GM12878 (cell line): Measurements from ENCODE around the gene HTR4. TPM values are rescaled to one million over a fixed set of nuclear protein-coding genes. Genes with fewer than 3 reads are reported as not detected.

Source experiments
- ATAC-seq: fragments of 200-7000 bp; cut with Tn5 transposase; 3 replicates; pipeline ENCODE4 v1.9.1; 2020; ENCODE audit warnings: mild to moderate bottlenecking, moderate library complexity
- BruUV-seq: library from RNA; stranded (reverse); fragments of 400-500 nt; replicated peaks from 2 replicates; lab custom pipeline; 2021; lab: Mats Ljungman, UMichigan
- CTCF ChIA-PET: fragments of 300-600 bp; sonication (Branson Sonifier 250); formaldehyde crosslinking; extraction: SDS; loops from one replicate; lab custom pipeline; 2021; ENCODE audit warnings: inconsistent platforms; lab: Yijun Ruan, JAX
- POLR2A ChIA-PET: fragments of 350-600 bp; formaldehyde crosslinking; extraction: SDS; loops from one replicate; lab custom pipeline; 2021; ENCODE audit warnings: inconsistent platforms; lab: Charles Lee
- RAD21 ChIA-PET: fragments of 300-600 bp; sonication (Branson Sonifier 250); formaldehyde crosslinking; loops from one replicate; lab custom pipeline; 2023; ENCODE audit warnings: antibody characterized with exemption; ENCODE audit not compliant: unreplicated experiment; lab: Charles Lee
- SMC1A ChIA-PET: fragments of 300-600 bp; sonication (Branson Sonifier 250); formaldehyde crosslinking; loops from one replicate; lab custom pipeline; 2023; ENCODE audit not compliant: unreplicated experiment, uncharacterized antibody; lab: Charles Lee
- DNase-seq: peaks from one replicate; pipeline ENCODE4 v3.0.0-alpha.2; 2011; ENCODE audit warnings: low read depth, low spot score
- FAIRE-seq: peaks from 3 replicates; lab custom pipeline; 2011; peaks lifted over from hg19 to GRCh38; lab: Jason Lieb, UNC
- H2AFZ ChIP-seq: 2 replicates; pipeline ENCODE4 v1.6.0; 2011; ENCODE audit warnings: low read depth, low read length, control low read depth; ENCODE audit not compliant: control insufficient read depth
- H3K27ac ChIP-seq: 2 replicates; pipeline ENCODE4 v1.5.1; 2011; ENCODE audit warnings: control low read depth; ENCODE audit not compliant: control insufficient read depth, insufficient read depth
- H3K27me3 ChIP-seq, 2 experiments: replicated peaks in 1 of 2; 2 replicates each; pipeline versions ENCODE4 v1.6.0 to v1.6.1; 2011; ENCODE audit warnings: low read length in 1 of 2; ENCODE audit not compliant: control insufficient read depth in 2 of 2, insufficient read depth in 2 of 2
- H3K36me3 ChIP-seq, 2 experiments: 2 replicates each; pipeline ENCODE4 v1.5.1; 2011; ENCODE audit warnings: low read length in 1 of 2; ENCODE audit not compliant: control insufficient read depth in 2 of 2, insufficient read depth in 2 of 2
- H3K4me1 ChIP-seq: 2 replicates; pipeline ENCODE4 v1.6.1; 2011; ENCODE audit warnings: mild to moderate bottlenecking, low read length, moderate library complexity, mixed read lengths; ENCODE audit not compliant: control insufficient read depth, insufficient read depth
- H3K4me2 ChIP-seq: 2 replicates; pipeline ENCODE4 v1.6.0; 2011; ENCODE audit warnings: control low read depth; ENCODE audit not compliant: control insufficient read depth, insufficient read depth
- H3K4me3 ChIP-seq: fragments of 200-600 bp; sonication (generic); 2 replicates; pipeline ENCODE4 v1.5.1; 2016
- H3K79me2 ChIP-seq: 2 replicates; pipeline ENCODE4 v1.6.0; 2011; ENCODE audit warnings: low read length; ENCODE audit not compliant: control insufficient read depth, insufficient read depth
- H3K9ac ChIP-seq: 2 replicates; pipeline ENCODE4 v1.8.0; 2011; ENCODE audit warnings: low read length, control low read depth, mixed read lengths; ENCODE audit not compliant: control insufficient read depth, insufficient read depth
- H3K9me3 ChIP-seq: replicated peaks from 3 replicates; pipeline ENCODE4 v1.5.1; 2011; ENCODE audit warnings: mild to moderate bottlenecking, low read length; ENCODE audit not compliant: control insufficient read depth, insufficient read depth
- H4K20me1 ChIP-seq: 2 replicates; pipeline ENCODE4 v1.6.0; 2011; ENCODE audit not compliant: control insufficient read depth, insufficient read depth
- BMI1 ChIP-seq: fragments of 450-650 bp; IDR thresholded peaks from 2 replicates; pipeline ENCODE4 v1.6.1; 2016; ENCODE audit warnings: mild to moderate bottlenecking, moderate library complexity, borderline replicate concordance
- CBFB ChIP-seq: IDR thresholded peaks from 2 replicates; pipeline ENCODE4 v1.6.1; 2016; ENCODE audit warnings: antibody characterized with exemption, low read depth
- NR2C1 ChIP-seq: fragments of 450-650 bp; IDR thresholded peaks from 2 replicates; pipeline ENCODE4 v1.6.1; 2017; ENCODE audit warnings: antibody characterized with exemption, mild to moderate bottlenecking, moderate library complexity
- POLR2AphosphoS2 ChIP-seq: IDR thresholded peaks from 2 replicates; pipeline ENCODE4 v1.6.1; 2011; ENCODE audit warnings: low read depth, mild to moderate bottlenecking, low read length, improper control_type of control experiment, moderate library complexity
- RB1 ChIP-seq: fragments of 450-650 bp; formaldehyde crosslinking; IDR thresholded peaks from 2 replicates; pipeline ENCODE4 v1.6.1; 2017; ENCODE audit warnings: mild to moderate bottlenecking, borderline replicate concordance
- SMARCA5 ChIP-seq: fragments of 450-650 bp; IDR thresholded peaks from 2 replicates; pipeline ENCODE4 v1.6.1; 2017; ENCODE audit warnings: mild to moderate bottlenecking
- TCF12 ChIP-seq: IDR thresholded peaks from 2 replicates; pipeline ENCODE4 v1.6.1; 2011; ENCODE audit warnings: low read depth, mild to moderate bottlenecking, low read length
- ZNF217 ChIP-seq: fragments of 450-650 bp; IDR thresholded peaks from 2 replicates; pipeline ENCODE4 v1.6.1; 2017; ENCODE audit warnings: antibody characterized with exemption, mild to moderate bottlenecking
- ZNF24 ChIP-seq: fragments of 450-650 bp; IDR thresholded peaks from 2 replicates; pipeline ENCODE4 v1.6.1; 2017; ENCODE audit warnings: antibody characterized with exemption, mild to moderate bottlenecking
- WGBS: methylation state at CpG from one replicate; pipeline ENCODE4 v1.1.6; 2016; ENCODE audit warnings: low lambda C conversion rate; ENCODE audit not compliant: insufficient replicate concordance, insufficient coverage; ENCODE audit errors: missing lambda C conversion rate; 5-methylcytosine and 5-hydroxymethylcytosine counted together
- in situ Hi-C: fragments of 300-500 bp; cut with MboI; formaldehyde crosslinking; loops from 9 replicates; pipeline ENCODE4 v1.14.3; 2018; ENCODE audit warnings: mixed read lengths
- intact Hi-C: fragments of 100-400 bp; cut with micrococcal nuclease; formaldehyde crosslinking; loops from one replicate; pipeline ENCODE4 v1.14.2; 2022; ENCODE audit not compliant: unreplicated experiment
- polyA plus RNA-seq, 11 experiments: library from polyadenylated mRNA; depleted of rRNA in 4 of 11; unstranded in 6 of 11; stranded (reverse) in 5 of 11; fragments of >200 nt; fragmentation: Nextera tagmentation in 4 of 11; fragmentation: Illumina TruSeq in 1 of 11; extraction: Ambion mirVana in 4 of 11; extraction: Trizol in 1 of 11; gene quantifications; 1 replicate in 1 of 11; 2 replicates in 10 of 11; pipeline versions ENCODE4 v1.2.1 to v1.2.3, GENCODE V29; 2011 to 2016; ENCODE audit warnings: inconsistent platforms in 2 of 11, missing spikeins in 2 of 11, low read depth in 1 of 11
- total RNA-seq, 4 experiments: library from RNA; depleted of rRNA in 3 of 4; stranded (reverse); fragments of >200 nt in 3 of 4; fragmentation: Illumina TruSeq in 1 of 4; extraction: Trizol in 1 of 4; gene quantifications; 2 replicates each; pipeline versions ENCODE4 v1.2.1 to v1.2.3, GENCODE V29; 2013 to 2021
- TF ChIP-seq, protein P1 (sequence below): fragments of 450-650 bp; formaldehyde crosslinking; IDR thresholded peaks from 2 replicates; pipeline ENCODE4 v1.4.0; 2020; ENCODE audit warnings: mild to moderate bottlenecking, moderate library complexity

Gene HTR4
- total and polyA plus RNA-seq, 10 of the 15 experiments (the other 5 are each of a cell fraction or from before 2014, with no cell fraction given), result not detected

DNA sequence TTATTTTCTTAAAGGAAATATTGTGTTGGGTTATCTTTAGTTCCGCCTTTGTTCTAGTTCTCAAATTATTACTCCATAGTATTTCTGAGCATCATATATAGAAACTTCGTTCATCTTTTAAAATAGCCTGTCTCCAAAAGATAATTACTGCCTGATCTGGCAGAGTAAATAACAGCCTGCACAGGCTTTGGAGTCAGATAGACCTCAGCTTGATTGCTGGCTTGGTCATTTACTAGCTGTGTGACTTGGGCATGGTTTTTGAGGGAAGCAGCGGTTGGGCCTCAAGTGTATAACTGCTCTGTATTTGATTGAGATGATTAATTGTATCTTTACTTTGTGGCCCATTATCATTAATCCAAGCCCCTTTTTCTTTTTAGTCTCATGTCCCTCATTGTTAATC is 220.5 kb downstream of the HTR4 start:
- DNase-seq, result no peak
- Histone ChIP-seq H2AFZ (no peak overlapping the region), H3K27ac (no peak overlapping the region), H3K9ac (no peak overlapping the region), H3K27me3 (no peaks in the 10 kb centered on the region), H3K9me3 (no peaks in the 10 kb centered on the region), H3K4me1 (no peaks in the 10 kb centered on the region), H3K36me3 (peaks cover 0 to 9% of the 10 kb centered on the region in 2 experiments; a peak in 2 of 4 replicates), H4K20me1 (no peaks in the 10 kb centered on the region), H3K4me3 (no peak overlapping the region), H3K79me2 (no peaks in the 10 kb centered on the region), H3K4me2 (no peak overlapping the region)
- ChIA-PET POLR2A (no interaction called here), SMC1A (no interaction called here), RAD21 (no interaction called here), CTCF (no interaction called here)
- no peak for ATAC-seq
- in situ Hi-C loops (no loop called here), intact Hi-C loops (no loop called here)
- FAIRE-seq, result no peak
- no TSS peak for BruUV-seq
- WGBS, result 99% methylated on average over 3 of the region's 3 CpGs
- TF ChIP-seq POLR2AphosphoS2 (no peak), SMARCA5 (no peak), NR2C1 (no peak), BMI1 (no peak), ZNF217 (no peak), ZNF24 (no peak), CBFB (no peak), RB1 (no peak), TCF12 (no peak)
- TF ChIP-seq, protein P1, sequence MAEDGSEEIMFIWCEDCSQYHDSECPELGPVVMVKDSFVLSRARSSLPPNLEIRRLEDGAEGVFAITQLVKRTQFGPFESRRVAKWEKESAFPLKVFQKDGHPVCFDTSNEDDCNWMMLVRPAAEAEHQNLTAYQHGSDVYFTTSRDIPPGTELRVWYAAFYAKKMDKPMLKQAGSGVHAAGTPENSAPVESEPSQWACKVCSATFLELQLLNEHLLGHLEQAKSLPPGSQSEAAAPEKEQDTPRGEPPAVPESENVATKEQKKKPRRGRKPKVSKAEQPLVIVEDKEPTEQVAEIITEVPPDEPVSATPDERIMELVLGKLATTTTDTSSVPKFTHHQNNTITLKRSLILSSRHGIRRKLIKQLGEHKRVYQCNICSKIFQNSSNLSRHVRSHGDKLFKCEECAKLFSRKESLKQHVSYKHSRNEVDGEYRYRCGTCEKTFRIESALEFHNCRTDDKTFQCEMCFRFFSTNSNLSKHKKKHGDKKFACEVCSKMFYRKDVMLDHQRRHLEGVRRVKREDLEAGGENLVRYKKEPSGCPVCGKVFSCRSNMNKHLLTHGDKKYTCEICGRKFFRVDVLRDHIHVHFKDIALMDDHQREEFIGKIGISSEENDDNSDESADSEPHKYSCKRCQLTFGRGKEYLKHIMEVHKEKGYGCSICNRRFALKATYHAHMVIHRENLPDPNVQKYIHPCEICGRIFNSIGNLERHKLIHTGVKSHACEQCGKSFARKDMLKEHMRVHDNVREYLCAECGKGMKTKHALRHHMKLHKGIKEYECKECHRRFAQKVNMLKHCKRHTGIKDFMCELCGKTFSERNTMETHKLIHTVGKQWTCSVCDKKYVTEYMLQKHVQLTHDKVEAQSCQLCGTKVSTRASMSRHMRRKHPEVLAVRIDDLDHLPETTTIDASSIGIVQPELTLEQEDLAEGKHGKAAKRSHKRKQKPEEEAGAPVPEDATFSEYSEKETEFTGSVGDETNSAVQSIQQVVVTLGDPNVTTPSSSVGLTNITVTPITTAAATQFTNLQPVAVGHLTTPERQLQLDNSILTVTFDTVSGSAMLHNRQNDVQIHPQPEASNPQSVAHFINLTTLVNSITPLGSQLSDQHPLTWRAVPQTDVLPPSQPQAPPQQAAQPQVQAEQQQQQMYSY (CRISPR knock-in tag), result no peak

Other genes with a start within 250 kb of the HTR4 start
- 0.16 and 0.34 TPM in 2 replicates for gene ADRB2, start 172.1 kb upstream of the HTR4 start, total RNA-seq (2014; rRNA removed)
- gene ADRB2, start 172.1 kb upstream of the HTR4 start, total RNA-seq (2014; rRNA removed; fragmentation: Illumina TruSeq; extraction: Trizol), result 0.09 and 0.18 TPM in 2 replicates
- 0.11 and 0.18 TPM in 2 replicates for gene ADRB2, start 172.1 kb upstream of the HTR4 start, total RNA-seq (2021)
- gene ADRB2, start 172.1 kb upstream of the HTR4 start, polyA plus RNA-seq (2011; rRNA removed), result 0.06 TPM in 1 of 2 replicates, not detected in the other
- gene ADRB2, start 172.1 kb upstream of the HTR4 start, polyA plus RNA-seq (2014; fragmentation: Illumina TruSeq; extraction: Trizol), result 0.08 and 0.18 TPM in 2 replicates
- gene ADRB2, start 172.1 kb upstream of the HTR4 start, polyA plus RNA-seq (2014; fragmentation: Nextera tagmentation; extraction: Ambion mirVana), result under 1 TPM; 0.03 to 0.04 TPM
- 0.15 and 0.24 TPM in 2 replicates for gene ADRB2, start 172.1 kb upstream of the HTR4 start, polyA plus RNA-seq (2014; rRNA removed)
- under 1 TPM; 0.21 to 0.28 TPM for gene ADRB2, start 172.1 kb upstream of the HTR4 start, polyA plus RNA-seq (2016; fragmentation: Nextera tagmentation; extraction: Ambion mirVana)